Ramos (cell line): ENCODE measurements around the gene CIB2.

Source experiments
- in situ Hi-C: fragments of 300-500 bp; cut with MboI; formaldehyde crosslinking; loops from one replicate; pipeline ENCODE4 v1.14.3; 2022; ENCODE audit warnings: low sequenced_read_pairs; ENCODE audit not compliant: unreplicated experiment

Gene CIB2

DNA sequence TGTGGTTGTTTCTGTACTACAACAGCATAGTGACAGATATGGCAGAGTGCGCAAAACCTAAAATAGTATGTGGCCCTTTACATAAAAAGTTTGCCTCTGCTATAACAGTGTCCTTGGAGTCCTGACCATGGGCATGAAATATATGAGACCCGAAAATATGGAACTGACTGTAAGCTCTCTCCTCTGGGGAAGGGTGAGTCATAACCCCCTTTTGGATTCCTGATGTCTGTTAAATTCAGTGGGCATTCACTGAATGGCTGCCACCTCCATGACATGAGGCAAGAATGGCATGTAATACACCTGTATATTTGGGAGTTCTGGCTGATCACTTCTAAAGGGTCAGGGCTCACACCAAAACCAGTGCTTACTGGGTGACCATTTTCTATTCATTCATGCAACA is 59.9 kb downstream of the CIB2 start:
- in situ Hi-C loops, result no loop called here

- in situ Hi-C loops, result no loop called here
Measured at GRCh38 chr15:78070049-78070700, 61.1 kb downstream of the CIB2 start.

DNA sequence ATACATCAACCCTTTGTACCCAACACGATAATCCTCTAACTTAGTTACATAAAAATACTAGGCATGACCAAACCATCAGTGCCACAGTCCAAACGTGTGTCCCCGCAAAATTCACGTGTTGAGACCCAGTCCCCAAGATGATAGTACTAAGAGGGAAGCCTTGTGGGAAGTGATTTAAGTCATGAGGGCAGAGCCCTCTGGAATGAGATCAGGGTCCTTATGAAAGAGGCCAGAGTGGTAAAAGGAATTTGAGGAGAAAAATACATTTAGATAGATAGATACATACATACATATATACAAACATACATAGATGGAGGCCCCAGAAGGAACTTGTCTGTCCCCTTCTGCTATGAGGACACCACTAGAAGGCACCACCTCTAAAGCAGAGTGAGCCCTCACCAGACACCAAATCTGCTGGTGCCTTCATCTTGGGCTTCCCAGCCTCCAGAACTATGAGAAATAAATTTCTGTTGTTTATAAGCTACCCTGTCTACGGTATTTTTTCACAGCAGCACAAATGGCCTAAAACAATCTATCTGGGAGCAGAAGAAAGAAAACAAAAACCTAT is 61.7 kb downstream of the CIB2 start:
- in situ Hi-C loops, result no loop called here

GRCh38 chr15:78069052-78069414 is 62.2 kb downstream of the CIB2 start:
- in situ Hi-C loops, result no loop called here

- in situ Hi-C loops, result no loop called here
Measured at GRCh38 chr15:78067328-78068228, 63.7 kb downstream of the CIB2 start.

GRCh38 chr15:78065973-78066946 is 65.0 kb downstream of the CIB2 start:
- in situ Hi-C loops, result no loop called here

DNA sequence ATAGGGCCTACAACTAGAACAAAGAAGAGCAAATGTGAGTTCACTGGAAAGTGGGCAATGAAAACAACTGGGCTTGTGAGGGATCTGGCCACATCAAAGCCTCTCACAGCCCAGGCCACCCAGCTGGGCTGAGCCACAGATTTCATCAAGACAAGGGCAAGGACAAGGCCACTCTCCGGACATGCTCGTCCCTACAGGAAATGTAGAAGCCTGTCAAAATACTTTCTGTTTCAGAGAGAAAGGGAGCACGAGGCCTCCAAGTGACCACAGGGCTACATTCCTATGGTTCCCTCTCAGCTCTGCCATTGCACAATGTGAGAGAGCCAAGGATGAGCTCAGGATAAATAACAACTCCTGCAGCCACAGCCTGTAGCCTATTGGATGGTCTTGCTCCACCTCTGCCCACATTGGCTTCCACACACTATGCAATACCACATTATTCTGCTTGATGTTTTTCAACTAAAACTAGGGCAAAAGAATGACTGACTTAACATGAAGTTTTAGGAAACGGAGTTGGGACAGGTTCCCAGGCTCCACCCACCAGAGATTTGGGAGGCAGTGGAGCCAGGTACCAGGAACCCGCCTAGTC is 65.9 kb downstream of the CIB2 start:
- in situ Hi-C loops, result no loop called here

GRCh38 chr15:78064544-78064943 is 66.7 kb downstream of the CIB2 start:
- in situ Hi-C loops, result no loop called here

DNA sequence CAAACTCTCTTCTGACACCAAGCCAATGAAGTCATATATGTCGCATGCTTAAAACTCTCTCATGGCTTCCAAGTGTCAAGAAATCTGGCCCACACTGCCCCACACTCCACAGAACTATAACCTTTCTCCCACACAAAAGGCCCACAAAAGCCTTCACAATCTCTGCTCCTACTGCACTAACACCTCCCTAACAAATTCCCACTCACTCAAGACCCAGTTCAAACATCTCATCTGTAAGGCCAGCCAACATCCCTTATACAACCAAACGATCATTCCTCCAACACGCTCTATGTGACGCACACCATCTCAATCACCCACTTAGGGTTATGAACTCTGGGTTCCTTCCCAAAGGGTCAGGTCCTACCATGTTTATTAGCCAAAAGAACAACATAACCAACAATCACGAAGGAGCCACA is 67.3 kb downstream of the CIB2 start:
- in situ Hi-C loops, result no loop called here

- in situ Hi-C loops, result no loop called here
Measured at GRCh38 chr15:78063217-78063616, 68.0 kb downstream of the CIB2 start.

- in situ Hi-C loops, result no loop called here
Measured at GRCh38 chr15:78061963-78062427, 69.2 kb downstream of the CIB2 start.

GRCh38 chr15:78060232-78060631 is 71.0 kb downstream of the CIB2 start:
- in situ Hi-C loops, result no loop called here

GRCh38 chr15:78059110-78059839 is 72.0 kb downstream of the CIB2 start:
- in situ Hi-C loops, result no loop called here

DNA sequence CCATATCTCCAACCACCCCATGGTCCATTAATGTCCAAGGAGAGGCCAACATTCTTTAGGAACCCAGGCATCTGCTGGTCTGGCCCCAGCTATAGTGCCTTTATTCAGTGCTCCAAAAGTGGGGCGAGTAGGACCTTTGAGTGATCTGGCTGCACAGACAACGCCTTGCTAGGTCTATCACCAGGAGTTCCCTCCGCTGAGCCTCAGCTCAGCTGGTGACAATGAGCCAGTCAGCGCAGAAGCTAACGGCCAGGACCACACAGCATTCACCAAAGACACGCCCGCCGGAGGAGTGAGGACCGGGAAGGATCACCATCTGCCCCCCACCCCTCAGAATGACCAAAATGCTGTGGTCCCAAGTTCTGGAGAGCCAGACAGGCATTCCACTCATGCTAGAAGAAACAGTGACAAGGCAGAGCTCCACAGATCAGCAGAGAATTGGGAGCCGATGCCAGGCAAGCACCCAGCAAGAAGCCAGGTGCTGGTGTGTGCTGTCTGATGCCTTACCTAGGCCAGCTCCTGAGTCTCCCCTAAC is 72.8 kb downstream of the CIB2 start:
- in situ Hi-C loops, result no loop called here

DNA sequence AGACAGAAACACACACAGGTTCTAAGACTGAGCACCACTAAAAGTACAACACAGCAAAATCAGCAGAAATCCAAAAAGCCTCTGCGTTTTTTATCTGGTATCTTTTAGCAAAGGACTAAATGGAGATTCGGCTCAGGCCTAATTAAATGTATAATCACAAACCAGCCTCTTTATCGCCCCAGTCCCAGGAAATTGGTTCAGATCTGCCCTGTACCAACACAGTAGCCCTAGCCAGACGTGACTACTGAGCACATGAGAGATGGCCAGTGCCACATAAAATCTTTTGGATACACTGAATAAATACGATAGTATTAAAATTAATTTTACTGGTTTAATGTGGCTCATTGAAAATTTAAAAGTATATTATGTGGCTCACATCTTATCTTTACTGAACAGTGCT is 73.4 kb downstream of the CIB2 start:
- in situ Hi-C loops, result no loop called here

DNA sequence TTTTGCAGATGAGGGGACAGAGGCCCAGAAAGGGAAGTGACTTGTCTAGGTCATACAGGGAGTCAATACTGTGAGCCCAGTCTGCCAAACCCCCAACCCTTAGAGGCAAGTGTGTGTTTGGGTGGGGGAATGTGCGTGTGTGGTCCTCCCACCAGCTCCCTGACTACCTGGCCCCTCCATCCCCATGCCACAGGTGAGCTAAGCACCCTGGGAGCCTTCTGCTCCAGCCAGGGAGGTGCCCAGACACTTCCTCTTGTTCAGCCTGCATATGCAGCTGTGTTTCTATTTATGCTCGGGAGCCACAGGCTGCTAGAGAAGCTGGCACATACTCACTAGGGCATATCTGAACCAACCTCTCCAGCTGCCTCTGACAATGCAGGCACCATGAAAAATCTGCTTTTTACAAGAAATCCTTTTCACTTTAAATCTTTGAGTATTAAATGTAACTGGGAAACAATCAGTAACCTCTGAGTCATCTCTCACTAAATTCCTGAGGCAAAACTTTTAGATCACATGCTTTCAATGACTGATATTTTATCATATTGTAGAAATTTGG is 74.5 kb downstream of the CIB2 start:
- in situ Hi-C loops, result no loop called here

- in situ Hi-C loops, result no loop called here
Measured at GRCh38 chr15:78055919-78056713, 75.1 kb downstream of the CIB2 start.

GRCh38 chr15:78054966-78055365 is 76.3 kb downstream of the CIB2 start:
- in situ Hi-C loops, result no loop called here
